Ovary (tissue), 10 donors: ENCODE measurements around the gene DERA. TPM values are rescaled to one million over a fixed set of nuclear protein-coding genes. Genes with fewer than 3 reads are reported as not detected.
A peak's percentile ranks its signal among the peaks of the same experiment; 100 is the strongest.

Experiments
- DNase-seq, 5 donors: peaks; one replicate each; pipeline ENCODE4 v3.0.0-alpha.2; 2019 to 2020
- H3K27ac ChIP-seq, 2 donors: fragments of 200-600 bp; one replicate each; pipeline versions ENCODE4 v1.5.1 to v1.8.0; 2019 to 2022
- H3K27me3 ChIP-seq: fragments of 200-600 bp; one replicate; pipeline ENCODE4 v1.8.0; 2022
- H3K36me3 ChIP-seq: fragments of 200-600 bp; sonication (generic); one replicate; pipeline ENCODE4 v1.5.1; 2019
- H3K4me1 ChIP-seq: one replicate; pipeline ENCODE4 v1.8.1; 2013; ENCODE audit warnings: mild to moderate bottlenecking, moderate library complexity; ENCODE audit not compliant: insufficient read depth
- H3K4me3 ChIP-seq: fragments of 200-600 bp; sonication (generic); one replicate; pipeline ENCODE4 v1.5.1; 2017
- H3K9me3 ChIP-seq, 2 donors: fragments of 200-600 bp in 1 of 2; sonication (generic) in 1 of 2; one replicate each; pipeline versions ENCODE4 v1.5.1 to v1.8.1; 2013 to 2019; ENCODE audit warnings: mild to moderate bottlenecking in 1 of 2, moderate library complexity in 1 of 2
- CTCF ChIP-seq, 3 donors: fragments of 450-650 bp in 2 of 3; fragments of 200-600 bp in 1 of 3; IDR thresholded peaks; one replicate each; pipeline versions ENCODE4 v1.5.1 to v1.8.0; 2016 to 2022; ENCODE audit warnings: antibody characterized with exemption in 3 of 3, mild to moderate bottlenecking in 1 of 3
- EP300 ChIP-seq: sonication (generic); formaldehyde crosslinking; IDR thresholded peaks from one replicate; pipeline ENCODE4 v1.6.1; 2017; ENCODE audit warnings: antibody characterized with exemption
- POLR2A ChIP-seq: fragments of 450-650 bp; IDR thresholded peaks from one replicate; pipeline ENCODE4 v1.6.1; 2017; ENCODE audit warnings: antibody characterized with exemption, mild to moderate bottlenecking, moderate library complexity
- WGBS, 3 donors: extraction: QIAGEN DNeasy Blood & Tissue Kit in 1 of 3; methylation state at CpG; one replicate each; pipeline versions ENCODE4 v1.1.5 to v1.1.7; 2013 to 2017; 5-methylcytosine and 5-hydroxymethylcytosine counted together
- intact Hi-C, 4 donors: fragments of 100-400 bp; cut with DNase I; formaldehyde crosslinking; loops; one replicate each; pipeline versions ENCODE4 v1.11.0 to v1.15.1; 2022 to 2023
- long read RNA-seq, 3 donors: library from polyadenylated mRNA in 2 of 3; unstranded in 2 of 3; transcript quantifications; one replicate each; pipeline ENCODE4 v2.0.0 and lab custom pipeline, GENCODE V29; 2021 to 2026
- polyA plus RNA-seq, 2 donors: library from polyadenylated mRNA; stranded (reverse); fragments of 200-250 nt in 1 of 2; fragments of 350-450 nt in 1 of 2; fragmentation: Illumina TruSeq in 1 of 2; extraction: RNeasy Lipid Tissue Mini Kit (QIAGEN cat#74804) in 1 of 2; gene quantifications; one replicate each; pipeline ENCODE4 v1.2.3, GENCODE V29; 2013 to 2014
- total RNA-seq, 7 donors: library from RNA; depleted of rRNA in 2 of 7; stranded (reverse); fragments of >200 nt in 2 of 7; fragmentation: NEBNext Ultra II Directional in 3 of 7; extraction: Animal tissue kit (Norgen Biotek cat#: 25700) in 3 of 7; gene quantifications; one replicate each; pipeline versions ENCODE4 v1.1.0 to v1.2.4, GENCODE V29; 2016 to 2023
- donor health status: DM: no; HTN: no; CAD: no; lungs with moderate emphysema.
- donor health status: DM: no; HTN: no; CAD: no.
- donor health status: Bipolar disorder and iron deficiency.
- donor health status: DM: yes; HTN: yes; CAD: no.
- donor health status: DM: no; HTN: no; CAD: no.
- donor health status: DM: yes; HTN: yes; CAD: no.

Gene DERA
- total RNA-seq (10 to 100 TPM in 4 of 7 donors, 1 to 10 TPM in 3; 8.1 to 23.0 (median 11.0) TPM), polyA plus RNA-seq (10 to 100 TPM; 12.0 to 27.7 TPM)
- long read RNA-seq, donor 1, transcript DERA-201 (9 exons, 1,705 nt) = major isoform, 45 of 59 reads
- long read RNA-seq, donor 1, partial matches to known transcripts = 5 of 59 reads
- long read RNA-seq, donor 1, other reads (novel, unspliced or antisense) = 7 of 59 reads
- long read RNA-seq, donor 2, transcript DERA-201 (9 exons, 1,705 nt) = major isoform, 17 of 28 reads
- long read RNA-seq, donor 2, partial matches to known transcripts = 9 of 28 reads
- long read RNA-seq, donor 2, other reads (novel, unspliced or antisense) = 0 of 28 reads
- long read RNA-seq, donor 3, transcript DERA-201 (9 exons, 1,705 nt) = major isoform, 20 of 21 reads
- long read RNA-seq, donor 3, partial matches to known transcripts = 0 of 21 reads
- long read RNA-seq, donor 3, other reads (novel, unspliced or antisense) = 1 of 21 reads

- no peak for TF ChIP-seq EP300
- TF ChIP-seq POLR2A = peak; percentile 65
- no peak for TF ChIP-seq CTCF (IDR thresholded peaks at IDR 0.05)
- peak; percentile 60 to 84 (median 73) for DNase-seq
- intact Hi-C loops = no loop called here
Measured at GRCh38 chr12:15910864-15911721, at the start of gene DERA. DERA (plus strand) TSS chr12:15911332; CDS start chr12:15911384, 52 bp downstream.

GRCh38 chr12:15861404-15861803 lies 49.7 kb upstream of the DERA start:
- DNase-seq = no peak
- Histone ChIP-seq H3K36me3 (no peaks in the 10 kb centered on the region), H3K27ac (no peak overlapping the region), H3K4me3 (no peak overlapping the region), H3K9me3 (no peaks in the 10 kb centered on the region), H3K4me1 (no peaks in the 10 kb centered on the region), H3K27me3 (no peaks in the 10 kb centered on the region)
- 6 to 17% (median 8%) methylated on average over 1 of the region's 1 CpG for WGBS, 3 donors
- intact Hi-C loops = loop anchor here in 1 of 4 donors (10.0 kb wide), 1 partner anchor 567 kb away; no protein-coding TSS in a partner anchor
- no peak for TF ChIP-seq EP300
- no peak for TF ChIP-seq POLR2A
- TF ChIP-seq CTCF (IDR thresholded peaks at IDR 0.05) = no peak

More at GRCh38 chr12:15910864-15911721, at the start of gene DERA:
- Histone ChIP-seq H3K9me3 (no peaks in the 10 kb centered on the region), H3K27me3 (no peaks in the 10 kb centered on the region), H3K36me3 (no peaks in the 10 kb centered on the region), H3K4me3 (peak within 1 kb of the TSS; percentile 60), H3K4me1 (no peaks in the 10 kb centered on the region), H3K27ac (peak within 1 kb of the TSS; percentile 66 to 70)
- WGBS, 3 donors = 1% methylated on average over 58 to 59 of the region's 59 CpGs

GRCh38 chr12:15862840-15863239 lies 48.3 kb upstream of the DERA start:
- no peaks in the 10 kb centered on the region for H3K36me3 ChIP-seq
- no peaks in the 10 kb centered on the region for H3K27me3 ChIP-seq
- no peaks in the 10 kb centered on the region for H3K4me1 ChIP-seq
- TF ChIP-seq EP300 = no peak
- TF ChIP-seq CTCF (IDR thresholded peaks at IDR 0.05) = no peak
- no peak for TF ChIP-seq POLR2A
- no peak overlapping the region for H3K27ac ChIP-seq
- H3K4me3 ChIP-seq = no peak overlapping the region
- intact Hi-C loops = loop anchor here in 1 of 4 donors (10.0 kb wide), 1 partner anchor 568 kb away; no protein-coding TSS in a partner anchor
- no peak for DNase-seq
- no peaks in the 10 kb centered on the region for H3K9me3 ChIP-seq
- WGBS, 3 donors = 95 to 96% (median 95%) methylated on average over 1 of the region's 1 CpG

GRCh38 chr12:15863372-15863771 lies 47.8 kb upstream of the DERA start:
- 63 to 68% (median 68%) methylated on average over 9 of the region's 9 CpGs for WGBS, 3 donors

More at GRCh38 chr12:15863372-15863771, 47.8 kb upstream of the DERA start:
- DNase-seq = no peak
- intact Hi-C loops = loop anchor here in 1 of 4 donors (10.0 kb wide), 1 partner anchor 569 kb away; no protein-coding TSS in a partner anchor
- Histone ChIP-seq H3K4me3 (no peak overlapping the region), H3K27ac (no peak overlapping the region), H3K27me3 (no peaks in the 10 kb centered on the region), H3K9me3 (no peaks in the 10 kb centered on the region), H3K4me1 (no peaks in the 10 kb centered on the region), H3K36me3 (no peaks in the 10 kb centered on the region)
- TF ChIP-seq CTCF (IDR thresholded peaks at IDR 0.05) (no peak), EP300 (no peak), POLR2A (no peak)
